HG02840 (cell line): ENCODE measurements around the gene COP1.

Experiments used
- ATAC-seq: cut with Tn5 transposase; IDR thresholded peaks from one replicate; pipeline ENCODE4 v1.9.1; 2021; ENCODE audit warnings: mild to moderate bottlenecking, moderate library complexity, moderate number of reproducible peaks; ENCODE audit not compliant: unreplicated experiment, low FRiP score

COP1 gene

GRCh38 chr1:176201568-176201967 is 5.5 kb downstream of the COP1 start:
- no peak for ATAC-seq

- no peak for ATAC-seq
Measured at GRCh38 chr1:176199707-176200106, 7.4 kb downstream of the COP1 start.

GRCh38 chr1:176198413-176198812 is 8.7 kb downstream of the COP1 start:
- no peak for ATAC-seq

- no peak for ATAC-seq
Measured at GRCh38 chr1:176196728-176197127, 10.4 kb downstream of the COP1 start.

GRCh38 chr1:176195547-176195946 is 11.5 kb downstream of the COP1 start:
- no peak for ATAC-seq

- no peak for ATAC-seq
Measured at GRCh38 chr1:176193663-176194062, 13.4 kb downstream of the COP1 start.

- peak; percentile 89 for ATAC-seq
Measured at GRCh38 chr1:176193023-176193422, 14.1 kb downstream of the COP1 start.

- ATAC-seq: no peak
Measured at GRCh38 chr1:176188604-176189003, 18.5 kb downstream of the COP1 start.

GRCh38 chr1:176187001-176187400 is 20.1 kb downstream of the COP1 start:
- no peak for ATAC-seq

GRCh38 chr1:176183618-176184017 is 23.5 kb downstream of the COP1 start:
- no peak for ATAC-seq

- ATAC-seq: no peak
Measured at GRCh38 chr1:176178316-176178715, 28.8 kb downstream of the COP1 start.

- no peak for ATAC-seq
Measured at GRCh38 chr1:176177764-176178163, 29.3 kb downstream of the COP1 start.

- ATAC-seq: no peak
Measured at GRCh38 chr1:176174108-176174507, 33.0 kb downstream of the COP1 start.

GRCh38 chr1:176172215-176172614 is 34.9 kb downstream of the COP1 start:
- ATAC-seq: no peak

- ATAC-seq: no peak
Measured at GRCh38 chr1:176167210-176167609, 39.9 kb downstream of the COP1 start.

- ATAC-seq: no peak
Measured at GRCh38 chr1:176165573-176165972, 41.5 kb downstream of the COP1 start.

GRCh38 chr1:176164014-176164678 is 42.9 kb downstream of the COP1 start:
- ATAC-seq: no peak

GRCh38 chr1:176159993-176160392 is 47.1 kb downstream of the COP1 start:
- ATAC-seq: no peak

GRCh38 chr1:176157995-176158394 is 49.1 kb downstream of the COP1 start:
- no peak for ATAC-seq

- no peak for ATAC-seq
Measured at GRCh38 chr1:176149939-176150807, 56.9 kb downstream of the COP1 start.

GRCh38 chr1:176144526-176144925 is 62.6 kb downstream of the COP1 start:
- ATAC-seq: no peak

GRCh38 chr1:176142973-176143372 is 64.1 kb downstream of the COP1 start:
- no peak for ATAC-seq
